Chondrocyte (in vitro differentiated cells): ENCODE data around the gene KIF16B. TPM values are rescaled to one million over a fixed set of nuclear protein-coding genes. Genes with fewer than 3 reads are reported as not detected.

Experiments used
- DNase-seq: peaks from one replicate; pipeline ENCODE4 v3.0.0; 2021; ENCODE audit warnings: mixed read lengths, low spot score
- H3K27ac Mint-ChIP-seq: one replicate; pipeline ENCODE4 v1.8.0; 2021; ENCODE audit warnings: mild to moderate bottlenecking, moderate library complexity, mixed read lengths; ENCODE audit not compliant: unreplicated experiment
- H3K27me3 Mint-ChIP-seq: 2 replicates; pipeline ENCODE4 v1.8.0; 2021; ENCODE audit warnings: low read depth, mixed read lengths
- H3K36me3 Mint-ChIP-seq: 2 replicates; pipeline ENCODE4 v1.8.0; 2021; ENCODE audit warnings: low read depth, mixed read lengths
- H3K4me1 Mint-ChIP-seq: 2 replicates; pipeline ENCODE4 v1.8.0; 2021; ENCODE audit warnings: low read depth, mild to moderate bottlenecking, mixed read lengths
- H3K4me3 Mint-ChIP-seq: one replicate; pipeline ENCODE4 v1.8.0; 2021; ENCODE audit warnings: mild to moderate bottlenecking, moderate library complexity, mixed read lengths; ENCODE audit not compliant: unreplicated experiment
- H3K9me3 Mint-ChIP-seq: 2 replicates; pipeline ENCODE4 v1.8.0; 2021; ENCODE audit warnings: low read depth, mixed read lengths
- total RNA-seq: library from RNA; stranded (reverse); gene quantifications from 3 replicates; pipeline ENCODE4 v1.2.1, GENCODE V29; 2021
- TF ChIP-seq, protein P1 (sequence below): fragments of 200-600 bp; sonication (generic); IDR thresholded peaks from 2 replicates; pipeline ENCODE4 v1.5.0; 2021; ENCODE audit warnings: antibody characterized with exemption, mild to moderate bottlenecking, moderate library complexity

The KIF16B gene
- total RNA-seq, 1 donor from 2014 or later, result 11.2 TPM

DNA sequence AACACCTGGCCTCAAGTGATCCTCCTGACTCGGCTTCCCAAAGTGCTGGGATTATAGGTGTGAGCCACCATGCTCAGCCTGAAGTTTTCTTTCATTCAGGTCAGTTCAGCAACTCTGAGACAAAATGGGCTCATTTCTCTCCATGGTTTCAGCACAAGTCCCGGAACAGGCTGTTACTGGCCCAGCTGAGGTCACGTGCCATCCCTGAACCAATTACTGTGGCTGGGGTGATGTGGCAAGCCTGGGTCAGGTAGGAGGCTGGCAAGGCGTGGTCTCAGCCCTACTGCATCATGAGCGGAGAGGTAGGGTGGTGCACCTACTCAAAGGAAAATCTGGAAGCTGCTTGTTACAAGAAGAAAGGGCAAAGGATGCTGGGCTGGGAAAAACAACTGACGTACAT lies 326.4 kb downstream of the KIF16B start:
- Mint-ChIP-seq H3K27ac (no peak overlapping the region), H3K4me1 (no peaks in the 10 kb centered on the region), H3K9me3 (no peaks in the 10 kb centered on the region), H3K27me3 (peaks cover 22% of the 10 kb centered on the region), H3K36me3 (no peaks in the 10 kb centered on the region), H3K4me3 (no peak overlapping the region)
- TF ChIP-seq, protein P1, sequence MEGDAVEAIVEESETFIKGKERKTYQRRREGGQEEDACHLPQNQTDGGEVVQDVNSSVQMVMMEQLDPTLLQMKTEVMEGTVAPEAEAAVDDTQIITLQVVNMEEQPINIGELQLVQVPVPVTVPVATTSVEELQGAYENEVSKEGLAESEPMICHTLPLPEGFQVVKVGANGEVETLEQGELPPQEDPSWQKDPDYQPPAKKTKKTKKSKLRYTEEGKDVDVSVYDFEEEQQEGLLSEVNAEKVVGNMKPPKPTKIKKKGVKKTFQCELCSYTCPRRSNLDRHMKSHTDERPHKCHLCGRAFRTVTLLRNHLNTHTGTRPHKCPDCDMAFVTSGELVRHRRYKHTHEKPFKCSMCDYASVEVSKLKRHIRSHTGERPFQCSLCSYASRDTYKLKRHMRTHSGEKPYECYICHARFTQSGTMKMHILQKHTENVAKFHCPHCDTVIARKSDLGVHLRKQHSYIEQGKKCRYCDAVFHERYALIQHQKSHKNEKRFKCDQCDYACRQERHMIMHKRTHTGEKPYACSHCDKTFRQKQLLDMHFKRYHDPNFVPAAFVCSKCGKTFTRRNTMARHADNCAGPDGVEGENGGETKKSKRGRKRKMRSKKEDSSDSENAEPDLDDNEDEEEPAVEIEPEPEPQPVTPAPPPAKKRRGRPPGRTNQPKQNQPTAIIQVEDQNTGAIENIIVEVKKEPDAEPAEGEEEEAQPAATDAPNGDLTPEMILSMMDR, result no peak
- no peak for DNase-seq

DNA sequence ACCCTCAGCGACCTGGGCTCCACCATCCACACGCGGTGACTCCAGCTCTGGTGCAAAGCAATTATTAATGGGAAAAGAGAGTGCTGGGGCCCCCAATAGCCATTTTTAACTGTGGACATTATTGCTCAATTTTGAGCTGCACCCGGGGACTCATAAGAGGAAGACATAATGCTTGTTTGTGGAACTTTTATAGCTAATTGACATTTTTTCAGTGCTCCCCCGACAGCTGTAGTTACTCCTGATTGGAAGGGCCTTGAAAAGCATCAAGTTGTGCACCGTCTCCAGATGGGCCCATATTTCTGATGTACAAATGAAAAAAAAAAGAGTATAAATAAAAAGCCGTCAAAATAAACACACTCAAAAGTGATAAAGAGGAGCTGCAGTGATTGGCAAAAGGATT lies 327.0 kb downstream of the KIF16B start:
- no peaks in the 10 kb centered on the region for H3K9me3 Mint-ChIP-seq
- no peak for DNase-seq
- TF ChIP-seq, protein P1, result no peak
- H3K36me3 Mint-ChIP-seq, result no peaks in the 10 kb centered on the region
- no peak overlapping the region for H3K27ac Mint-ChIP-seq
- no peaks in the 10 kb centered on the region for H3K4me1 Mint-ChIP-seq
- H3K4me3 Mint-ChIP-seq, result no peak overlapping the region
- H3K27me3 Mint-ChIP-seq, result peaks cover 22% of the 10 kb centered on the region

DNA sequence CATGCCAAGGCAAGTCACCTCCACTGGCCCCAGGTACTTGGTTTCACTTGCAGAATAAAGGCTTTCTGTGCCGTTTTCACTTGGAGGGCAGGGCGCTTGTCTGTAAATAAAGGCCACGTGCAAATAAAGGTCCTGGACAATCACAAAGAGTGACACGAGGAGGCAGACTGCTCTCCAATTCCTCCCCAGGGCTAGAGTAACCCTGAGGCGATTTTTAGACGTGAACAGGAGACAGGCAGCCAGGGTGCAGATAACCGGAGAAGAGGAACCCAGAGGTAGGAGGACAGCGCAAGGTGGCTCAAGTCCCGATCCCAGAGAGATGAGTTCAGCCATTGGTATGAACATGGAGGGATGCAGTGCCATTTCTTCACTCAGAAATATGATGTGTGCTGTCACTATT lies 327.4 kb downstream of the KIF16B start:
- no peaks in the 10 kb centered on the region for H3K36me3 Mint-ChIP-seq
- no peak for DNase-seq
- H3K4me3 Mint-ChIP-seq, result no peak overlapping the region
- TF ChIP-seq, protein P1, result no peak
- no peak overlapping the region for H3K27ac Mint-ChIP-seq
- peaks cover 22% of the 10 kb centered on the region for H3K27me3 Mint-ChIP-seq
- H3K9me3 Mint-ChIP-seq, result no peaks in the 10 kb centered on the region
- H3K4me1 Mint-ChIP-seq, result no peaks in the 10 kb centered on the region

DNA sequence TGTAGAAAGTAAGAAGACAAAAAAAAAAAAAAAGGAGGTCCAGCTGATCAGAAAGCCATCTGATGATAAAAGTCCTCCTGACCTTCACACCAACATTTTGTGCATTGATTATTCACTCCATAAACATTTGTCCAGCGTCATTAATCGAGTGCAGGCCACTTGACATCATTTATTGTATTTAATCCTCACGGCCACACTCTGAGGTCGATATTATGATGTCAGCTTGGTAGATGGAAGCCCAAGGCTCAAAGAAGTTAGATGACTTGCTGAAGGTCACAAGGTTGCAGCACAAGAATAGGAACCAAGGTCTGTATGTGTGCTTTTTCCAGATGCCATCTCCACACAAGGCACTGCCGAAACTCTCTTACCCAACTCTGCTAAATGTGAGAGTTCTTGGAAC lies 328.4 kb downstream of the KIF16B start:
- no peaks in the 10 kb centered on the region for H3K4me1 Mint-ChIP-seq
- H3K9me3 Mint-ChIP-seq, result peaks cover 5% of the 10 kb centered on the region
- no peak overlapping the region for H3K27ac Mint-ChIP-seq
- H3K36me3 Mint-ChIP-seq, result peaks cover 1% of the 10 kb centered on the region
- TF ChIP-seq, protein P1, result no peak
- no peak overlapping the region for H3K4me3 Mint-ChIP-seq
- peaks cover 22% of the 10 kb centered on the region for H3K27me3 Mint-ChIP-seq
- no peak for DNase-seq

DNA sequence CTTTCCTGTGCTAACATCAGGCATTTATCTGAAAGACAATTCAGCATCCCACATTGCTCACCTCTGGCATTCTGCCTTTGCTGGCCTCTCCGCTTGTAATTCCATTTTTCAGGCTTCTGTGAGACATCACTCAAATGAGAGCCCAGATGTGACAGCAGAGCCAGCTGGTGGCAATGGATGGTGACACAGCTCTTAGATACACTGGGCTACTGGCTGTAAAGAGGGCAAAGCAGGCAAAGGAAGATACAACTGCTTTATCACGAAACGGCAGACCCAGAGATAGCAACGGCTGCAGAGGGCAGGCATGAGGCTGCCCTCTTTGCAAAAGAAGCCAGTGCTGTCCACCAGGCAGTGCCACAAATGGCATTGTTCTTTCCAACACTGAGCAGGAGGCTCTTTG lies 329.8 kb downstream of the KIF16B start:
- no peak overlapping the region for H3K4me3 Mint-ChIP-seq
- H3K9me3 Mint-ChIP-seq, result peaks cover 16% of the 10 kb centered on the region
- DNase-seq, result no peak
- TF ChIP-seq, protein P1, result no peak
- peaks cover 3% of the 10 kb centered on the region for H3K36me3 Mint-ChIP-seq
- peaks cover 22% of the 10 kb centered on the region for H3K27me3 Mint-ChIP-seq
- no peaks in the 10 kb centered on the region for H3K4me1 Mint-ChIP-seq
- H3K27ac Mint-ChIP-seq, result no peak overlapping the region
